SK-N-MC (cell line): ENCODE data around the gene NR1H3.

Experiments used
- EZH2 ChIP-seq: fragments of 200-600 bp; sonication (generic); IDR thresholded peaks from one replicate; pipeline ENCODE4 v1.6.1; 2017; ENCODE audit warnings: antibody characterized with exemption
- POLR2AphosphoS5 ChIP-seq: IDR thresholded peaks from 2 replicates; pipeline ENCODE4 v1.6.1; 2012; ENCODE audit warnings: mild to moderate bottlenecking, low read depth, low read length, borderline replicate concordance

GRCh38 chr11:47317064-47317828, 59.5 kb downstream of the NR1H3 start:
- TF ChIP-seq EZH2 (no peak), POLR2AphosphoS5 (no peak)
